Measurements from ENCODE around the gene CCNH. TPM values are rescaled to one million over a fixed set of nuclear protein-coding genes. Genes with fewer than 3 reads are reported as not detected.

Gene CCNH
- total RNA-seq, 3 donors from 2014 or later = 42.4 to 52.6 (median 48.2) TPM

- no peak overlapping the region for H3K4me3 Mint-ChIP-seq
- DNase-seq (no peak), ATAC-seq (no peak)
- peaks cover 17% of the 10 kb centered on the region for H3K4me1 Mint-ChIP-seq (ENCODE audit: low read depth)
- H3K36me3 Mint-ChIP-seq (ENCODE audit: insufficient read depth) = peaks cover 15% of the 10 kb centered on the region
- H3K27me3 Mint-ChIP-seq (ENCODE audit: low read depth) = no peaks in the 10 kb centered on the region
- no peaks in the 10 kb centered on the region for H3K9me3 Mint-ChIP-seq
Measured at GRCh38 chr5:87361031-87361445, 51.7 kb downstream of the CCNH start.

GRCh38 chr5:87360132-87360531 is 52.6 kb downstream of the CCNH start:
- no peak for DNase-seq
- peaks cover 17% of the 10 kb centered on the region for H3K4me1 Mint-ChIP-seq (ENCODE audit: low read depth)
- ATAC-seq = no peak
- no peaks in the 10 kb centered on the region for H3K9me3 Mint-ChIP-seq
- H3K27me3 Mint-ChIP-seq (ENCODE audit: low read depth) = no peaks in the 10 kb centered on the region
- H3K36me3 Mint-ChIP-seq (ENCODE audit: insufficient read depth) = peaks cover 20% of the 10 kb centered on the region
- H3K4me3 Mint-ChIP-seq = no peak overlapping the region

GRCh38 chr5:87359106-87359505 is 53.6 kb downstream of the CCNH start:
- H3K36me3 Mint-ChIP-seq (ENCODE audit: insufficient read depth) = peaks cover 20% of the 10 kb centered on the region
- peaks cover 14% of the 10 kb centered on the region for H3K4me1 Mint-ChIP-seq (ENCODE audit: low read depth)
- no peak overlapping the region for H3K4me3 Mint-ChIP-seq
- no peaks in the 10 kb centered on the region for H3K9me3 Mint-ChIP-seq
- no peaks in the 10 kb centered on the region for H3K27me3 Mint-ChIP-seq (ENCODE audit: low read depth)
- DNase-seq (no peak), ATAC-seq (no peak)

GRCh38 chr5:87354496-87354895 is 58.2 kb downstream of the CCNH start:
- DNase-seq (no peak), ATAC-seq (no peak)
- H3K36me3 Mint-ChIP-seq (ENCODE audit: insufficient read depth) = peaks cover 30% of the 10 kb centered on the region
- no peaks in the 10 kb centered on the region for H3K27me3 Mint-ChIP-seq (ENCODE audit: low read depth)
- peaks cover 7% of the 10 kb centered on the region for H3K4me1 Mint-ChIP-seq (ENCODE audit: low read depth)
- H3K4me3 Mint-ChIP-seq = no peak overlapping the region
- no peaks in the 10 kb centered on the region for H3K9me3 Mint-ChIP-seq

GRCh38 chr5:87347841-87348240 is 64.9 kb downstream of the CCNH start:
- Mint-ChIP-seq H3K27me3 (ENCODE audit: low read depth) (no peaks in the 10 kb centered on the region), H3K4me3 (no peak overlapping the region), H3K4me1 (ENCODE audit: low read depth) (peaks cover 12% of the 10 kb centered on the region), H3K9me3 (peaks cover 7% of the 10 kb centered on the region), H3K36me3 (ENCODE audit: insufficient read depth) (peaks cover 28% of the 10 kb centered on the region)
- no peak for ATAC-seq
- DNase-seq = no peak

GRCh38 chr5:87347272-87347671 is 65.5 kb downstream of the CCNH start:
- Mint-ChIP-seq H3K4me3 (no peak overlapping the region), H3K36me3 (ENCODE audit: insufficient read depth) (peaks cover 28% of the 10 kb centered on the region), H3K9me3 (peaks cover 7% of the 10 kb centered on the region), H3K27me3 (ENCODE audit: low read depth) (no peaks in the 10 kb centered on the region), H3K4me1 (ENCODE audit: low read depth) (peaks cover 12% of the 10 kb centered on the region)
- DNase-seq = no peak
- ATAC-seq = no peak

Other genes with a start within 250 kb of the CCNH start
- gene RASA1, start 145.0 kb downstream of the CCNH start, total RNA-seq = 10 to 100 TPM; 17.7 to 19.6 (median 19.1) TPM